DOHH2 (cell line): ENCODE measurements around the gene STAT1.

Experiments used
- H3F3A ChIP-seq: fragments of 200-600 bp; sonication (generic), shearing (Covaris generic); 2 replicates; pipeline ENCODE4 v1.6.0; 2016; ENCODE audit warnings: antibody characterized with exemption, mild to moderate bottlenecking; ENCODE audit not compliant: control insufficient read depth, insufficient read depth
- H3K27ac ChIP-seq: fragments of 200-600 bp; sonication (generic); 2 replicates; pipeline ENCODE4 v1.5.1; 2014; ENCODE audit warnings: low read depth, mild to moderate bottlenecking, low read length, moderate library complexity
- H3K27me3 ChIP-seq: fragments of 200-600 bp; sonication (generic); 2 replicates; pipeline ENCODE4 v1.6.1; 2014; ENCODE audit warnings: mild to moderate bottlenecking, low read length, mixed read lengths; ENCODE audit not compliant: control insufficient read depth
- H3K36me3 ChIP-seq: fragments of 200-600 bp; sonication (generic); 2 replicates; pipeline ENCODE4 v1.6.1; 2014; ENCODE audit warnings: mild to moderate bottlenecking, low read length, moderate library complexity, mixed read lengths; ENCODE audit not compliant: control insufficient read depth
- H3K4me1 ChIP-seq: fragments of 200-600 bp; sonication (generic); 2 replicates; pipeline ENCODE4 v1.6.1; 2014; ENCODE audit warnings: mild to moderate bottlenecking, low read length, mixed read lengths; ENCODE audit not compliant: control insufficient read depth
- H3K4me2 ChIP-seq: fragments of 200-600 bp; sonication (generic); 2 replicates; pipeline ENCODE4 v1.6.0; 2014; ENCODE audit warnings: mild to moderate bottlenecking, low read length, moderate library complexity
- H3K4me3 ChIP-seq: fragments of 200-600 bp; sonication (generic); 2 replicates; pipeline ENCODE4 v1.5.1; 2014; ENCODE audit warnings: mild to moderate bottlenecking, low read length, mixed read lengths
- H3K79me2 ChIP-seq: fragments of 200-600 bp; sonication (generic); 2 replicates; pipeline ENCODE4 v1.6.1; 2014; ENCODE audit warnings: mild to moderate bottlenecking, low read length, mixed read lengths; ENCODE audit not compliant: control insufficient read depth
- H3K9me2 ChIP-seq: fragments of 200-600 bp; sonication (generic); replicated peaks from 2 replicates; pipeline ENCODE4 v1.6.1; 2014; ENCODE audit warnings: mild to moderate bottlenecking, low read length, mixed read lengths; ENCODE audit not compliant: control insufficient read depth
- H3K9me3 ChIP-seq: fragments of 200-600 bp; sonication (generic); 2 replicates; pipeline ENCODE4 v1.6.1; 2014; ENCODE audit warnings: antibody characterized with exemption, low read length, mixed read lengths; ENCODE audit not compliant: control insufficient read depth, insufficient read depth
- H4K20me1 ChIP-seq: fragments of 200-600 bp; sonication (generic); 2 replicates; pipeline ENCODE4 v1.6.0; 2014; ENCODE audit warnings: low read depth, mild to moderate bottlenecking, antibody characterized with exemption, low read length, moderate library complexity; ENCODE audit not compliant: control insufficient read depth, insufficient read depth
- EZH2phosphoT487 ChIP-seq: fragments of 200-600 bp; sonication (generic); IDR thresholded peaks from 2 replicates; pipeline ENCODE4 v1.6.1; 2017; ENCODE audit warnings: borderline replicate concordance, mild to moderate bottlenecking, antibody characterized with exemption, low read length, moderate library complexity, mixed read lengths
- TF ChIP-seq, protein P1 (sequence below): fragments of 200-600 bp; sonication (generic); IDR thresholded peaks from one replicate; pipeline ENCODE4 v1.5.1; 2014; ENCODE audit warnings: antibody characterized with exemption, mild to moderate bottlenecking, low read depth, low read length; ENCODE audit not compliant: poor library complexity, severe bottlenecking

Gene STAT1

DNA sequence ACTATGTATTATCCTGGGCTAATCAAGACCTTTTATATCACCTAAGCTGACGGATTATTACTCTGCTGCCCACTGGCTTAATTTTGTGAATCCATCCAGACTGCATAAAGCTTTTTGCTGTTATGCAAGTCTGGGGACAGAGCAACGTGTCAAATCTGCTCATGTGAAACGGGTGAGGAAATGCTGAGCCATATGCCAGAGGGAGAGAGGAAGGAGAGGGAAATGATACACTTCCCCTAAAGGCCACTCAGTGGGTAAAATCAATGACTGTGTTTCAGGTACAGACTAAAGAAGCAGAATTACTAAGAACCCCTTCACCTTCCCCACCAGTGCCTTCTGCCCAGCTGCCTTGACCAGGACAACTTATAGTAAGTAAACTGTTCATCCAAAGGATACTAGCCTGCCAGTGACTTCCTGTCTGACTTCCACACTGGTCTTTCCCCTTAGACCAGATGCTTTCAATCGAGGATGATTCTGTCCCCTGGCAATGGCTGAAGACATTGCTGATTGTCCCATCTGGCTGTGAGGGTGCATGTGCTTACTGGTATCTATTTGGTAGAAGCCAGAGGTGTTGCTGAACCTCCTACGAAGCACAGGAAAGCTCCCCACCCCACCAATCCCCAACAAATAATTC, 43.0 kb downstream of the STAT1 start:
- no peaks in the 10 kb centered on the region for H3F3A ChIP-seq
- H3K79me2 ChIP-seq: no peaks in the 10 kb centered on the region
- TF ChIP-seq, protein P1, sequence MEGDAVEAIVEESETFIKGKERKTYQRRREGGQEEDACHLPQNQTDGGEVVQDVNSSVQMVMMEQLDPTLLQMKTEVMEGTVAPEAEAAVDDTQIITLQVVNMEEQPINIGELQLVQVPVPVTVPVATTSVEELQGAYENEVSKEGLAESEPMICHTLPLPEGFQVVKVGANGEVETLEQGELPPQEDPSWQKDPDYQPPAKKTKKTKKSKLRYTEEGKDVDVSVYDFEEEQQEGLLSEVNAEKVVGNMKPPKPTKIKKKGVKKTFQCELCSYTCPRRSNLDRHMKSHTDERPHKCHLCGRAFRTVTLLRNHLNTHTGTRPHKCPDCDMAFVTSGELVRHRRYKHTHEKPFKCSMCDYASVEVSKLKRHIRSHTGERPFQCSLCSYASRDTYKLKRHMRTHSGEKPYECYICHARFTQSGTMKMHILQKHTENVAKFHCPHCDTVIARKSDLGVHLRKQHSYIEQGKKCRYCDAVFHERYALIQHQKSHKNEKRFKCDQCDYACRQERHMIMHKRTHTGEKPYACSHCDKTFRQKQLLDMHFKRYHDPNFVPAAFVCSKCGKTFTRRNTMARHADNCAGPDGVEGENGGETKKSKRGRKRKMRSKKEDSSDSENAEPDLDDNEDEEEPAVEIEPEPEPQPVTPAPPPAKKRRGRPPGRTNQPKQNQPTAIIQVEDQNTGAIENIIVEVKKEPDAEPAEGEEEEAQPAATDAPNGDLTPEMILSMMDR: no peak
- no peak for TF ChIP-seq EZH2phosphoT487
- no peak overlapping the region for H3K4me2 ChIP-seq
- H3K9me2 ChIP-seq: no peaks in the 10 kb centered on the region
- no peak overlapping the region for H3K27ac ChIP-seq
- H3K9me3 ChIP-seq: no peaks in the 10 kb centered on the region
- no peak overlapping the region for H3K4me3 ChIP-seq
- no peaks in the 10 kb centered on the region for H3K36me3 ChIP-seq
- no peaks in the 10 kb centered on the region for H4K20me1 ChIP-seq
- no peaks in the 10 kb centered on the region for H3K27me3 ChIP-seq
- H3K4me1 ChIP-seq: no peaks in the 10 kb centered on the region

GRCh38 chr2:190970160-190970559, 43.8 kb downstream of the STAT1 start:
- Histone ChIP-seq H3K27me3 (no peaks in the 10 kb centered on the region), H3K79me2 (no peaks in the 10 kb centered on the region), H3K9me2 (no peaks in the 10 kb centered on the region), H3K4me1 (no peaks in the 10 kb centered on the region), H3F3A (no peaks in the 10 kb centered on the region), H3K9me3 (no peaks in the 10 kb centered on the region), H3K27ac (no peak overlapping the region), H3K4me2 (no peak overlapping the region), H3K36me3 (no peaks in the 10 kb centered on the region), H4K20me1 (no peaks in the 10 kb centered on the region), H3K4me3 (no peak overlapping the region)
- no peak for TF ChIP-seq EZH2phosphoT487
- TF ChIP-seq, protein P1: no peak

DNA sequence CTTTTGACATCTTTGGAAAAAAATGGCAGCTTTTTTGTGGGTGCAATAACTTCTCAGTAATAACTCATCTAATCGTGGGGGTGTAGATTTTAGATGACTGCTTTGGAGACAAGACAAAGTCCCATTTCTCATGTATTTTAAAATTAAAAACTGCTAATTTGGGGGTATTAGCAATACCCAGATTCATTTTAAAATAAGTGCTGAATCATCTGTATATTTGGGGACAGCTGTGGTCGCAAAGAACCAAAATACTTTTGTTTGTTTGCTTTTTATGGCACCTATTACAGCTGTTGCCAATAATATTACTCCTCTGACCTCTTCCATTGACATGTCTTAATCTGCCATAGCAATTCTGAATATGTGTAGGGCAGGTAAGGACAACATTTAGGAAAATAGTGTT, 45.4 kb downstream of the STAT1 start:
- Histone ChIP-seq H3K36me3 (no peaks in the 10 kb centered on the region), H3K4me2 (no peak overlapping the region)

More for the DNA sequence above, 45.4 kb downstream of the STAT1 start:
- no peaks in the 10 kb centered on the region for H3K9me3 ChIP-seq
- H3K27me3 ChIP-seq: no peaks in the 10 kb centered on the region
- no peak for TF ChIP-seq EZH2phosphoT487
- TF ChIP-seq, protein P1: no peak
- no peaks in the 10 kb centered on the region for H3K79me2 ChIP-seq
- H4K20me1 ChIP-seq: no peaks in the 10 kb centered on the region
- no peaks in the 10 kb centered on the region for H3K4me1 ChIP-seq
- H3K27ac ChIP-seq: no peak overlapping the region
- no peaks in the 10 kb centered on the region for H3K9me2 ChIP-seq
- no peaks in the 10 kb centered on the region for H3F3A ChIP-seq
- H3K4me3 ChIP-seq: no peak overlapping the region
